ENCODE measurements around the gene TLL2. TPM values are rescaled to one million over a fixed set of nuclear protein-coding genes. Genes with fewer than 3 reads are reported as not detected.

The TLL2 gene
- total RNA-seq, 1 donor from 2014 or later, result 2.1 TPM

- H3K27me3 Mint-ChIP-seq (ENCODE audit: low read depth), result no peaks in the 10 kb centered on the region
- no peaks in the 10 kb centered on the region for H3K9me3 Mint-ChIP-seq
- H3K4me3 Mint-ChIP-seq, result no peak overlapping the region
- no peaks in the 10 kb centered on the region for H3K36me3 Mint-ChIP-seq (ENCODE audit: low read depth)
- no peak for DNase-seq (ENCODE audit: low read depth, low spot score)
- H3K4me1 Mint-ChIP-seq, result no peaks in the 10 kb centered on the region
- TF ChIP-seq CTCF (conservative IDR thresholded peaks at IDR 0.05), result no peak
- no peak overlapping the region for H3K27ac Mint-ChIP-seq (ENCODE audit: unreplicated experiment)
Observed at GRCh38 chr10:96366508-96366907, 147.2 kb downstream of the TLL2 start.

DNA sequence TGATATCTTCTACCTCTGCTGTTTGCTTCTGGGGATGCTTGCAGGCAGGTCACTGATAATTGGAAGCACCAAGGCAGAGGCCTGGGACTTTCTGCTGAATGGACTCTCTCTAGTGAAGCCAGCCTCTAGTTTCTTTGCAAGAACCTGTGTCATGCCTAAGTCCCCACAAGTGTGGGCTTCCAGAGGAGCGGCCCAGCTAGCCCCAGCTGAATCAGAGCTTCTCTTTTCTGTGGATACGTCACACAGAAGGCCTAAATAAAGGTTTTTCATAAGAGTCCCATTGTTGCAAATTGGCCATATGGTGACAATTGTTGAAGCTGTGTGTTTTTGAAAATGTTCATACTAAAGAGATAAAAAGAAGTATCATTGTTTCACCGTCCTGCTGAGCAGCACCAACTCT is 148.2 kb downstream of the TLL2 start:
- Mint-ChIP-seq H3K4me1 (no peaks in the 10 kb centered on the region), H3K27me3 (ENCODE audit: low read depth) (no peaks in the 10 kb centered on the region), H3K27ac (ENCODE audit: unreplicated experiment) (no peak overlapping the region), H3K9me3 (no peaks in the 10 kb centered on the region), H3K4me3 (no peak overlapping the region), H3K36me3 (ENCODE audit: low read depth) (no peaks in the 10 kb centered on the region)
- no peak for DNase-seq (ENCODE audit: low read depth, low spot score)
- no peak for TF ChIP-seq CTCF (conservative IDR thresholded peaks at IDR 0.05)

GRCh38 chr10:96360766-96361165 is 153.0 kb downstream of the TLL2 start:
- no peaks in the 10 kb centered on the region for H3K9me3 Mint-ChIP-seq
- no peak for DNase-seq (ENCODE audit: low read depth, low spot score)
- no peak overlapping the region for H3K27ac Mint-ChIP-seq (ENCODE audit: unreplicated experiment)
- H3K4me3 Mint-ChIP-seq, result no peak overlapping the region
- TF ChIP-seq CTCF (conservative IDR thresholded peaks at IDR 0.05), result no peak
- no peaks in the 10 kb centered on the region for H3K4me1 Mint-ChIP-seq
- no peaks in the 10 kb centered on the region for H3K36me3 Mint-ChIP-seq (ENCODE audit: low read depth)
- peaks cover 5% of the 10 kb centered on the region for H3K27me3 Mint-ChIP-seq (ENCODE audit: low read depth)

DNA sequence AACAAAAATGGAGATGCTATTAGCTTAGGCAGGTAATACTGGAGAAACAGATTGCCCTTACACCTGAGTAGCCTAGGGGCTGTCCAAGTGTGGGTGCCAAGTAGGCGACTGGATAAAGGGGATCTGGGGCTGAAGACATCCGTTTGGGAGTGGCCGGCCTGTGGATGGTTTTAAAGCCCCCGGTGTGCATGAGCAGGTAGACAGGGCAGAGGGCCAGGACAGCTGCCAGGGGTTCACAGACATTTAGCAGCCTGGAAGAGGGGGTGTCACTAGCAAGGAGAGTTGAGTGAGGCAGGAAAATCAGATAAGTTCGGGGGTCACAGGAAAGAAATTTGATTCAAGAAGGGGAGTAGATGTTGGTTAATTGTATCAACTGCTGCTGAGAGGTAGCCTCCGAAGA is 153.4 kb downstream of the TLL2 start:
- TF ChIP-seq CTCF (conservative IDR thresholded peaks at IDR 0.05), result no peak
- Mint-ChIP-seq H3K4me1 (no peaks in the 10 kb centered on the region), H3K27me3 (ENCODE audit: low read depth) (peaks cover 5% of the 10 kb centered on the region), H3K4me3 (no peak overlapping the region), H3K36me3 (ENCODE audit: low read depth) (no peaks in the 10 kb centered on the region), H3K9me3 (no peaks in the 10 kb centered on the region), H3K27ac (ENCODE audit: unreplicated experiment) (no peak overlapping the region)
- no peak for DNase-seq (ENCODE audit: low read depth, low spot score)

- DNase-seq (ENCODE audit: low read depth, low spot score), result no peak
- Mint-ChIP-seq H3K27ac (ENCODE audit: unreplicated experiment) (no peak overlapping the region), H3K4me1 (no peaks in the 10 kb centered on the region), H3K9me3 (no peaks in the 10 kb centered on the region), H3K36me3 (ENCODE audit: low read depth) (no peaks in the 10 kb centered on the region), H3K27me3 (ENCODE audit: low read depth) (peaks cover 8% of the 10 kb centered on the region), H3K4me3 (no peak overlapping the region)
- no peak for TF ChIP-seq CTCF (conservative IDR thresholded peaks at IDR 0.05)
Observed at GRCh38 chr10:96359616-96360015, 154.1 kb downstream of the TLL2 start.
